A549 (cell line): Measurements from ENCODE around the gene NXF1.

Experiments
- BHLHE40 ChIP-seq: IDR thresholded peaks from 2 replicates; pipeline ENCODE4 v1.6.1; 2012; ENCODE audit warnings: low read depth, low read length, inconsistent platforms
- CTCF ChIP-seq: fragments of >200 bp; sonication (Bioruptor Twin); formaldehyde crosslinking; IDR thresholded peaks from 3 replicates; pipeline ENCODE4 v1.5.1; 2016
- HMGXB4 ChIP-seq: fragments of 250-450 bp; sonication (Bioruptor Pico); IDR thresholded peaks from 2 replicates; pipeline ENCODE4 v1.5.0; 2021; ENCODE audit warnings: mild to moderate bottlenecking, moderate library complexity, borderline replicate concordance
- MYC ChIP-seq: IDR thresholded peaks from 2 replicates; pipeline ENCODE4 v1.6.1; 2012; ENCODE audit warnings: mild to moderate bottlenecking, inconsistent platforms, low read length, improper control_type of control experiment, borderline replicate concordance
- PHF8 ChIP-seq: fragments of 200-600 bp; sonication (generic); IDR thresholded peaks from 2 replicates; pipeline ENCODE4 v1.6.1; 2016; ENCODE audit warnings: low read depth, mild to moderate bottlenecking, antibody characterized with exemption, moderate library complexity, borderline replicate concordance
- POLR2A ChIP-seq: IDR thresholded peaks from 2 replicates; pipeline ENCODE4 v1.6.1; 2012; ENCODE audit warnings: mild to moderate bottlenecking, low read length
- RFX5 ChIP-seq: fragments of 450-650 bp; IDR thresholded peaks from 2 replicates; pipeline ENCODE4 v1.7.1; 2014; ENCODE audit warnings: antibody characterized with exemption, mild to moderate bottlenecking, moderate library complexity
- SMC3 ChIP-seq: fragments of >200 bp; sonication (Bioruptor Twin); formaldehyde crosslinking; IDR thresholded peaks from 3 replicates; pipeline ENCODE4 v1.6.1; 2018; ENCODE audit warnings: inconsistent platforms
- TP53 ChIP-seq: fragments of 250-450 bp; sonication (Bioruptor Pico); IDR thresholded peaks from 2 replicates; pipeline ENCODE4 v1.5.0; 2021; ENCODE audit warnings: mild to moderate bottlenecking, moderate library complexity
- ZSCAN20 ChIP-seq: fragments of 250-450 bp; sonication (Bioruptor Pico); IDR thresholded peaks from 2 replicates; pipeline ENCODE4 v1.8.0; 2022; ENCODE audit warnings: mild to moderate bottlenecking, moderate library complexity
- TF ChIP-seq, protein P1 (sequence below): fragments of 450-650 bp; IDR thresholded peaks from 2 replicates; pipeline ENCODE4 v1.6.1; 2014; ENCODE audit warnings: antibody characterized with exemption

- TF ChIP-seq CTCF (no peak), ZSCAN20 (no peak), HMGXB4 (CRISPR knock-in tag) (no peak), MYC (no peak), POLR2A (no peak), SMC3 (no peak), PHF8 (no peak), RFX5 (no peak), BHLHE40 (no peak), TP53 (CRISPR knock-in tag) (no peak)
- TF ChIP-seq, protein P1, sequence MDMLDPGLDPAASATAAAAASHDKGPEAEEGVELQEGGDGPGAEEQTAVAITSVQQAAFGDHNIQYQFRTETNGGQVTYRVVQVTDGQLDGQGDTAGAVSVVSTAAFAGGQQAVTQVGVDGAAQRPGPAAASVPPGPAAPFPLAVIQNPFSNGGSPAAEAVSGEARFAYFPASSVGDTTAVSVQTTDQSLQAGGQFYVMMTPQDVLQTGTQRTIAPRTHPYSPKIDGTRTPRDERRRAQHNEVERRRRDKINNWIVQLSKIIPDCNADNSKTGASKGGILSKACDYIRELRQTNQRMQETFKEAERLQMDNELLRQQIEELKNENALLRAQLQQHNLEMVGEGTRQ: no peak
Measured at GRCh38 chr11:62752177-62752785, 53.0 kb downstream of the NXF1 start.
